Cardiac septum (tissue), 1 donor: Measurements from ENCODE around the gene JTB. TPM values are rescaled to one million over a fixed set of nuclear protein-coding genes. Genes with fewer than 3 reads are reported as not detected.

Experiments used
- DNase-seq: peaks from one replicate; pipeline ENCODE4 v3.0.0-alpha.2; 2020; ENCODE audit warnings: low spot score
- intact Hi-C: fragments of 100-400 bp; cut with DNase I; formaldehyde crosslinking; loops from one replicate; pipeline ENCODE4 v1.14.0; 2022
- total RNA-seq: library from RNA; stranded (reverse); fragmentation: NEBNext Ultra II Directional; extraction: Animal tissue kit (Norgen Biotek cat#: 25700); gene quantifications from one replicate; pipeline ENCODE4 v1.2.1, GENCODE V29; 2021
- donor health status: DM: no; HTN: no; CAD: no.

The JTB gene
- total RNA-seq, 1 donor from 2014 or later = 61.7 TPM

DNA sequence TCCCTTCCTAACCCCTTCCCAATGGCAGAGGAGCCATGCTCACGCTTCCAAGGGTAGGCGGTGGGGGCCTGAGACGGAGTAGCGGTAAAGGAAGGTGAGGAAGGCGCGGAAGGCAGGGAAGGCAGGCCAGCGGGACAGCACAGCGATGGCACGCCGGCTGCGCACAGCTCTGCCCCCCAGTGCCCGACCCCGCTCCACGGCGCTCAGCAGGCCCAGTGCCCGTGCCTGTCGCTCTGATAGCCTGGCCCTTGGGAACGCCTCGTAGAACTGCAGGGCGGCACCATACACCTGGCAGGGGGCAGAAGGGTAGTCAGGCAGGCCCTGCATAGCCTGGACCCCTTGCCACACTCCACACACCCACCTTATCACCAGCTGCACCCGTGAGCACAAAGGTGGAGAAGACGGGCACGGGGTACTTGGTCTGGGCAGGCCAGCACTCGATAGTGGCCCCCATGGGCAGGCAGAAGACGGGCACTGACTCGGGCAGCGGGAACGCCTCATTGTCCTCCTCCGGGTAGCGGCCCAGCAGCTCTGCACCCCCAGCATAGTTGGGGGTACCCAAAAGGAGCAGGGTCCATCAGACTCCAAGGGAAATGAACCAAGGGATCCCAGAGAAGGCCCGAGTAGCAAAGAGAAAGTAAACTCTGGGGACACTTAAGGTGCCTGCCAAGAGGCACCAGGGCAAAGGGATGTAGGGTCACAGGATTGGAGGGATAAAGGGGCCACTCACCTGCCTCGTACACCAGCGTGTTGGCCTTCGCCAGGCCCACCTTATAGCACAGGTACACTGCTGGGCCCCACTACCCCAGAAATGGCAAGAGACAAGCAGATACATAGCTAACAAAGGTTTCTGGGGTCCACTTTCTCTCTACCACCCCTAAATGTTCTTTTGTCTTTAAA lies 35.4 kb downstream of the JTB start:
- intact Hi-C loops = no loop called here
- DNase-seq = no peak

DNA sequence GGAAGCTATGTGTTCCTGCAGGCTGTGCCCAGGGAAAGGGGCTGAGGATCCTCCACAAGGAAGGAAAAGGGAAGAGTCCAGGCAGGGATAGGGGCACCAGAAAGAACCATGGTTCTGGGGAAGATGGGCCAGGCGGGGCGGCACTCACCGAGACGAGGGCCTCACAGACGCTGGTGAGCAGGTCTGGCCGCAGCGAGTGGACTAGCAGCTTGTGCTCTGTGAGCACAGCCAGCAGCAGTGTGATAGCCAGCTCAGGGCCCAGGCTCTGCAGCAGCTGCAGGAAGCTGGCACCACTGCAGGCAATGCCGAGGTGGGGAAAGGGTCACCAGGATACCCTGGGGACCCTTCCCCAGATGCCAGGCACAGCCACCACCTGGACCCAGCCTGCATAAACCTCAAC lies 36.7 kb downstream of the JTB start:
- DNase-seq = no peak
- intact Hi-C loops = no loop called here

DNA sequence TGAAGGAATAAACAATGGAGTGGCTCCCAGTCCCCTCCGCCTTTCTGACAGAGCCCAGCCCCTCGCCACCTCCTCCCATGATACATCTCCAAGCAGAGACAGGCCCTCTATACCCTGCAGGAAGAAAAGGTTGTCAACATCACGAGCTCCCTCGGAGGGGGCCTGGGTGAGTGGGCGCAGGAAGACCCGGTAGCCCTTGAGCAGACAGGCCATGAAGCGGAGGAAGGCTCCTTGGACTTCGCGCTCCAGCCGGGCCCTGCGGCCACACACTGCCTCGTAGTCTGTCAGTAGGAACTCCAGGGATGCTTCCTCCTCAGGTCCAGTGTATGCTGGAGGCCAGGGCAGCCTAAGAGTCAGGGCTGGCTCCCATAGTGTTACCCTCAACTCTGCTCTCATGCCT lies 38.0 kb downstream of the JTB start:
- intact Hi-C loops = no loop called here
- no peak for DNase-seq

DNA sequence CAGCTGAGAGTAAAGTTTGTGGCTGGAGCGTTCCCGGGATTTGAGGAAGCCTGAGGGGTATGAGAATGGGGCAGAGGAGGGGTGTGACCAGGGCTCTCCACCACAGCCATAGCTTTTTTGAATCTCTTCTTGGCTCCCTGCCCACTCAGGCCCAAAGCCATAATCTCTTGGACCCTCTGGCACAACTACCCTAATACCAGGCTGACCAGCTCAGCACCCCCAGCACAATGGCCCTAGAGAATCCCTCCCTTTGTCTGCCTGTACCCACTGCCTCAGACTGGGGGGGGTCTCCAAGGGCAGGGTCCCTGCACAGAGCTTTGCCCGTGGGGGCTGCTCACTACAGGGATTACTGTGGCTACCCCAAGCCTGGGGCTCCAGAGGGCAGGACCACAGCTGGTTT lies 38.5 kb downstream of the JTB start:
- intact Hi-C loops = no loop called here
- no peak for DNase-seq

DNA sequence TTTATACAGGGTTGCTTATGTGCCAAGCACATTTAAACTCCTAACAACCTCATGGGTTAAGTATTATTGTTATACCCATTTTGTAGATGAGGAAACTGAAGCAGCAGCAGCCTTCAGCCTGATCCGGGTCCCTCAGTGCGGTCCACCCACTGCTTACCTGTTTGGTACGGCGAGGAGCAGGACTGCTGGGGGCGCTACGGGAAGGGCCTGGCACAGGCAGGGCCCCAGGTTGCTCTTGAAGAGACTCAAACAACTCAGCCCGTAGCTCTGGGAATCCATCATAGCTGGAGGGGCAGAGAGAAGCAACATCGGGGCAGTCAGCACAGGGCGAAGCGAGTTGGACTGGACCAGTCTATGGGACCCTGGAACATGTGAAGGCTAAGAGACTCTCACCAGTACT lies 40.1 kb downstream of the JTB start:
- DNase-seq = no peak
- intact Hi-C loops = no loop called here

DNA sequence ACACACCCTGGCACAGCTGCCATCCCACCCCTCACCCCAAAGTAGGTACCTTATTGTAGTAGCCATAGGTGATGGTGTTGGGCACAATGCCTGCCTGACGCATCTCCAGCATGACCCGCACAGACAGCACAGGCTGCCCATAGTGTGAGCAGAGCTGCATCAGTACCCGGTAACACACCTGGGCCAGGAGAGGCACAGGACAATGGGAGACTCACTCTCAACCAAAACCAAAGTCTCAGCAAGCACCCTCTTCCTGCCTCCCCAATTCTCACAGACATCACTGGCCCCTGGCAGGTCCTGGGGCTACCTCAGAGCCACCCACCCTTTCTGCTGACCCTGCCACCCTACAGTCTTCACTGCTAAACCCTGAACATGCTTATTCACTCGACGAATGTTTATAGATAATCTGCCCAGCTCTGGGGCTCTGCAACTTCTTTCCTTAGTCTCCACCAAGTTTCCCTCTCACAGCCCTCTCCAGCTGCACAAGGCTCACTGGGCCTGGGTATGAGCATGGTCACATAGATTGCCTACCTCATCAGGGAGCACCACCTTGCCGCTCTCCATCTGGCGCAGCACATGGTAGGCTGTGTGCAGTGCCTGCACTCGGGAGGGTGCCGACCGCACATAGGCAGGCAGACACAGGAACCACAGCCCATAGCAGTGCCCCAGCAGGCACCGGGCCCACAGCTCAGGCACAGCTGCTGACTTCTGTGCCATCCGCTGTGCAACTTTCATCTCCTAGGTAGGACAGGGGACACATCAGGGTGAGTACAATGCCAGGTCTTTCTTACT lies 41.3 kb downstream of the JTB start:
- DNase-seq = no peak
- intact Hi-C loops = no loop called here

DNA sequence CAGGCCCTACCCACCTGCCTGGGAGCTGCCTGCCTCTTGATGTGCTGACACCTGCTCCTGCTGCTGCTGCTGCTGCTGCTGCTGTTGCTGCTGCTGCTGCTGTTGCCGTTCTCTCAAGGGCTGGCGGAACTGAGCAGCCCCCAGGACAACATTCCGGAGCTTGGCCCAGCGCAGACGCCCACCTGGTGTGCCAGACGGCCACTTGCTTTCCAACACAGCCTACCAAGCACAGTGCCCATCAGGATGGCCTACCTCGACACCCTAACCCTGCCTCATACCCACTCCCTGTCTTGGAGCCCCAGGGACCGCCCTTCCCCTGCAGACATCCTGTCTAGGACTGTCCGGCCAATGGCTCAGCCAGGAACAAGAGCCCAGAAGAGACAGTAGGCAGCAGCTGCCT lies 42.7 kb downstream of the JTB start:
- peak; percentile 19 for DNase-seq
- intact Hi-C loops = no loop called here

DNA sequence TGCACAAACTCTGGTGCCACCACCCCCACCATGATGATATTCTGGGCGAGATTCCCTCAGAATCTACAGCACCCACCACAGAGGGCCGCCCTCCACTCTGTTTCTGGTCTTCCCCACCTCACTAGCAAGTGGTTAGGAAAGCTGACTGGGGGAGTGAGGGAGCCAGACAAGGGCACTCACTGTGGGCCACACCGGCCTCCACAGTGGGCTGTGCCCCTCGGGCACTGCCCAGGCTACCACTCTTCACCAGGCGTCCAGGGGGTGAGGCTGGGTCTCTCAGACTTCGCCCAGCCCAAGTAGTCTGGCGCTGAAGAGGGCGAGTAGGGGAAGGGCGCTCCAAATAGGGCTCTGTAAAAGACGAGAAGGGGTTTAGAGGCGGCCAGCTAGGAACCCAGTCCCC lies 43.5 kb downstream of the JTB start:
- no peak for DNase-seq
- intact Hi-C loops = no loop called here

DNA sequence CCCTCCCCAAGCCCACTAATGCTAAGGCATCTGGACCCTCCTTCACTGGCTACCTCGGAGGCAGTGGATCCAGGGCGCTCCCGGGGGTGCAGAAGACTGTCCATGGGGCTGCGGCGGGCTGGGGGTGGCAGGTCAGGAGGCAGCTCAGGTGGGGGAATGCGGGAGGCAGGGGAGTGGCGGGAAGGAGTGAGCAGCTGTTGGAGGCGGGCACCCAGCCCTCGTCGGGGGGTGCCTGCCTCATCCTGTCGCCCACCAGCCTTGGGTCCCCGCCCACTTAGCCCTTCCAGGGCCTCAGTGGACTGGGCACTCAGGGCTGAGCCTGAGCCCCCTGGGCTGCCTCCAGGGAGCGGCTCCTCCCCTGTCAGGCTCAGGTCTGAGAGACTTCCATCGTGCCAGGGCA lies 44.0 kb downstream of the JTB start:
- intact Hi-C loops = no loop called here

DNA sequence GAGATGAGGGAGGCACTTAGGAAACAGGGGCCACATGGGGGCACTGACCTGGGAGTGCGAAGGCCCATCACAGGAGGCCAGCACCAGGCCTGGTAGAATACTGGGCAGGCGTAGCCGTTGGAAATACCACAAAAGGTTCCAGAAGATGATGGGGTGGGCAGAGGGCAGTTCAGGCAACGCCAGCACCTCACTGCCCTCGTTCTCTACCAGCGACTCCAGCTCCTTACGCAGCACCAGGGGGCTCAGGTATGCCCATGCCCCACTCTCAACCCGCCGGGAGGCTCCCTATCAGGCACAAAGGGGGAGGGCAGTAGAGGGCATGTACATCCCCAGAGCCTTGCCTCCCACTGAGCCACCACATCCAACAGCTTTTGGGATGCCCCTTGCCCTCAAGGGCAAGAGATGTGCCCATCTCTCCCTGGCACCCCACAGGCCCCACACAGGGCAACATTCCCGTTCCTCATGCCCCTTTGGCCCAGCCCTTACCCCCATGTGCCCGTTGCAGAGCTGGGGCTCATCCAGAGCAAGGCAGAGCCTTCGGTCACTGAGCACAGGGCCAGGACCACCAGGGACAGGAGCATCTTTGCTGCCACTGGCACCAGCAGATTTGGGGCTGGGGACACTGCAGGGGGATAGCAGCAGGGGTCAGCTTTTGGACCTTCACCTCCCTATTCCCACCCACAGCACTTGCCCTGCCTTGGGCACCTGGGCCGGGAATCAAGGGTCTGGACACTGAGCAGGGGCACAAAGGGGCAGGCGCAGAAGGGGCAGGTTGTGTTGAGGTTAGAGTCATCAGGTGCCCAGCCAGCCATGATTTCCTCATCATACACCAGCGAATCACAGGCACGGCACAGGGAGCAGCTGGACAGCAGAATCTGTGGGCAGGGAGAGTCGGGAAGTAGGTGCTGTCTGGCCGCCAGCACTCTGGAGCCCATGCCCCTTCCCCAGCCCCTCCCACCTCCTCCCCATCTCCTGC lies 45.0 kb downstream of the JTB start:
- intact Hi-C loops = no loop called here
- no peak for DNase-seq

More for the DNA sequence above, 44.0 kb downstream of the JTB start:
- no peak for DNase-seq

DNA sequence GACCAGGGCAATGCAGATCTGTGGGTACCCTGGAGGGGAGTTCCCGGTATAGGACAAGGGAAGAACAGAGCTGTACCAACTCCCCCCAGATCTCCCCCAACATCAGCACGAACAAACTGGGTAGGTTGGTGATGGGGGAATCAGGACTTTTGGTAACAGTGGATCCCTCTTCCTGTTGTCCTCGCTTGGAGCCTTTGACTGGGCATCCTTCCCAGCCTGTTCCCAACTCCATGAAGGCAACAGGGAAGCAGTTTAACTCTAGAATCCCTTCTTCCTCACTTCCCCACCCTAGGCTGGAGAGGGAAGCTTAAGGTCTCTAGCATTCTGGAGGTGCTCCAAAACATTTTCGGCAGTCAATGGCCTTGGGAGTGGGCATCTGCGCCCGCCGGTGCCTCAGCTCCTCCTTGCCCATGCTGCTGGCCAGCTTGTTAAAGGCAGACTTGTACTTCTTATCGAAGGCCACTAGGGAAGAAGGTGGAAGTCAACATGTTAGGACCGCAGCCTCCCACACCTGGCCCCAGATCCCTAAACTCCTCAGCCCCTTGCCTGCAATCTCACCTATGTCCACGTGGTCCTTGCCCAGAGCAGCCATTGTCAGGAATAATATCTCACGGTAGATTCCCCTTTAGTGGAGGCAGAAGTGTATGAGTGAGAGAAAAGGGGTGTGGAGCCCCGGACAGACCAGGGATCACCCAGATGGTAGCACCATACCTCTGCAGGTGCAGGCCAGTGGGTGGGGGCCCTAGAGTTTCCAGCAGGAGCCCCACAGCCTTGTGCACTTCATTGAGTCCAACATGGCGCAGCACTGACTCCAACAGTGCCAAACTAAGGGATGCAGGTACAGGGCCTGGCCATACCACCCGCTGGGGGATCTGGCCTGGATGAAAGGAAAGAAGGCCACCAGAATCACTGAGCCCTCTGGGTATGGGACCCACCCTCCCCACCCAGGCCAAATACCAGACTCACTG lies 47.2 kb downstream of the JTB start:
- peak; percentile 43 for DNase-seq
- intact Hi-C loops = no loop called here

DNA sequence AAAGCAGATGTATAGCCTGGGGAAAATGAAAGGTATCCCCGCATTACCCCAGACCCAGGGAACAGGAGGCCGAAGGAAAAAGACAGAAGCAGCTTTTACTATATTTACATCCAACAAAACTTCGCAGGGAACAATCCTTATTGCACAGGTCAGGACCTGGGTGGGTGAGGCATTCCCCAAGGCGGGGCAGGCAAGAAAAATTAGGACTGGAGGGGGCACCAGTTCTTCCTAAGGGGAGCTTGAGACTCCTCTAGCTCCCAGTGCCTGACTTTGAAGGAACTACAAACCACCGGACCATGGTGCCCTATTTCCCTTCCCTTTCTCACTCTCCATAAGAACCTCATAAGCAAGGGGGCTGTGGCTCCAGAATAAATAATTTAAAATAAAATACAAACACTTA lies 48.0 kb downstream of the JTB start:
- DNase-seq = peak; percentile 43
- intact Hi-C loops = no loop called here

DNA sequence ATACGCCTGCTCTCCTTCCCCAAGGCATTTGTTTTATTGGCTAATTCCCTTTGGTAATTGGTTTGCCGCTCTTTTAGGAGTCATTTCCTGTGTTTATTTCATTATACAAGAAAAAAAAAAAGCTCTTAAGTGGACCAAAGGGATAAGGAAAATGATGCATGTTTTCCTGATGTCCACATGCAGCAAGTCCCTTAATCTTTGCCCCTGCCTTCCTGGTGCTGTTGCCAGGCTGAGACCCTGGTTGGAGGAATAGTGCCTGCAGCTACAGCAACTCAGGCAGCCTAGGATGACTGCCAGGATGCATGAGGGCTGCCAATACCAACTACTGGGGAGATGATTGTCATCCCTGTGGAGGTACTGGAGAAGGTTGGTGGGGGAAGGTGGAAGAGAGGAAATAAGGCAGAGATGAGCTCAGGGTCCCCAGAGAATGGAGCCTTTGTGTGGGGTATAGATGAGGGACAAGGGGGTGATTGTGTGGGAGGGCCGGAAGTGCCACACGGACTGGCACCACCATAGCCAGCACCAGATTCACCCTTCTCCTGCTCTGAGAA lies 48.6 kb downstream of the JTB start:
- intact Hi-C loops = no loop called here
- peak; percentile 31 for DNase-seq

DNA sequence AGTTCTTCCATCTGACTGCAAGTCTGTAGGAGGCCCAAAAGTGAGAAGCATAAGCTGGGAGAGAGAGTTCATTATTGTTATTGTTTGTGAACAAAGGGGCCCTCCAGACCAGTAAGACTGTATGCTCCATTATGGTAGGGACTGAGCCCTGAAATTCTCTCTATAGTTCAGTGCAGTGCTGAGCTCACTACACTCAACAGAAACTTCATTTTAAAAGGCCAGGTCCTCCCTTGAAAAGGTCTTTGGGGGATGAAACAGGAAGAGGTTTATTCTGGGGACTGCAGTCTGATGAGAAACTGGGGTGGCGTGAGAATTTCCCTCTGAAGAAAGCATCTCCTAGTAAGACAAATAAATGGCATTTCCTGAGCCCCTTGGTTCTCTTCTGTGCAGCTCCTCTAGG lies 49.2 kb downstream of the JTB start:
- intact Hi-C loops = no loop called here
- peak; percentile 17 for DNase-seq

DNA sequence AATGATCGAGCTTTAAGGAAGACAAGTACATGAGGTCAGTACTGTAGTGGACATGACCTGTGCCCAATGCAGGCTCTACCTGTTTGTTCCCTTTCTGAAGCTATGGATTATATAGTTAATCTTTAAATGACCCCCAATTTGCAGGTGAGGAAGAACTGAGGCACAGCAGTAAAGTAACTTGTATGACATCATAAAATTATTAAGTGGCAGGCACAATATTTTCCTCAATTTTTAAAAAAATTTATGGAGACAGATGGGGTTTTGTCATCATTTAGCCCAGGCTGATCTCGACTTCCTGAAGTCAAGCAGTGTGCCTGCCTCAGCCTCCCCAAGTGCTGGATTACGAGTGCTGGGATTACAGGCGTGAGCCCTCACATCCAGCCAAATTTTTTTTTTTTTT lies 51.1 kb downstream of the JTB start:
- DNase-seq = no peak
- intact Hi-C loops = no loop called here
